ENCODE measurements around the gene CDK14.

Gene CDK14

GRCh38 chr7:90689260-90689659 is 93.1 kb downstream of the CDK14 start:
- no peak for DNase-seq

DNA sequence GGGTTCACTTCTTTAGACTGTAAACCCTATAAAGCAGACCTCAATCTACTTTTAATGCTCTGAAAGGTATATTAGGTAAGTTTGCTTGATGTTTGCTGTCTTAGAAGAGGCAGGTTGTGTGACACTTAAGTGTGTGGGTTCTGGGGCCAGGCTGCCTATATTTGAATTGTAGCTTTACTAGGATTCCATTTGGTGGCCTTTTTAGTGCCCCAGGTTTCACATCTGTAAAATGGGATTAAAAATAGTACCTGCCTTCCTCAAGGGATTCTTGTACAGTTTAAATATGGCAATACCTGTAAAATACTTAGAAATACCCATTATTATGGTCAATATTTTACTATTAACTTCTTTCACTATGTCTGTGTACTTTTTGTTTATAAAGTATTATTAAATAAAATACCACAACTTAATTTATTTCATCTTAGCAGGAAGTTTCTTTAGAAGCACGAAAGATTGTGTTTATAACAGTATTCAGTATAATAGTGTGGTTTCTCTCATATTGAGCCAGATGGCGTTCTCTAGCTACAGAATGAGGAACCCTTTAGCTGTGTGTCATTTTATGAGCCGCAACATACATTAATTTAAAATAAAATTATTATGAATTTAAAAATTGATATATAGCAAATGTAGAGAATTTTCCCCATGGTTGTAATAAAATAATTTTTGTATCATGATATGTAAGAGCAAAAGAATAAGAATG is 94.2 kb downstream of the CDK14 start:
- DNase-seq = no peak

GRCh38 chr7:90692396-90692795 is 96.3 kb downstream of the CDK14 start:
- no peak for DNase-seq

- no peak for DNase-seq
Measured at GRCh38 chr7:90692947-90693346, 96.8 kb downstream of the CDK14 start.

GRCh38 chr7:90693939-90694338 is 97.8 kb downstream of the CDK14 start:
- DNase-seq = no peak

DNA sequence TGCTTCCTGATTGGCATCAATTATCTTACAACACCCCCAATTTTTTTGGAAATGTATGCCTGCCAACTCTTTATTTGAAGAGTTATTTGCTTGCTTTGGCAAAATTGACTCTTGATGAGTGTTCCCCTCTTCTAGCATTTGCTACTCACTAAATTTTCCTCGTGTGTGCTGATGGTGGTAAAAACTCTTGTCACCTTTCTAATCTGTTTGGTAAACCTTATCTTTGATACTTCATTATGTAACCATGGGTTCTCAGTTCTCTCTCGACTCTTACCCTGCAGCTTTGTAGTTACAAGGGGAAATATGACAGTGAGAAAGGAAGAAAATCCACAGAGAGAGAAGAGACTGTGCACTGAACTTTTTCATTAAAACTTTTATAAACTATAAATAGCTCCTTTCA is 102.5 kb downstream of the CDK14 start:
- no peak for DNase-seq

DNA sequence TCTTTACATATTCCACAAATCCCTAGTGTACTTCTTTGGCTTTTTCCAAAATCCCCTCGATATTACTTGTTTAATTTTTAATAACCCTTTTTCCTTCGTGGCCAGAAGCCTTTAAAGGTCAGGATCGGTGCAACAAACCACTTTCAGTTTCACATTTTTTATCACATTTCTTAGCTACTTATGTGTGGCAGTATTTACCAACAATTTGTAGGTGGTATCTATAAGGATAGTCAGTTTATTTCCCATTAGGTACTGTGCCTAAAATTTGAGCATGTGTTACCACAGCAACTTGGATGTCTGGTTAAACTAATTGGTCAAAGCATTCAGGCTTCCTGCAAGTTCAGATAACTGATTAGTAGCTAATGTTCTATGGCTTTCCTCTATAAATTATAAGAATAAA is 104.9 kb downstream of the CDK14 start:
- DNase-seq = no peak

DNA sequence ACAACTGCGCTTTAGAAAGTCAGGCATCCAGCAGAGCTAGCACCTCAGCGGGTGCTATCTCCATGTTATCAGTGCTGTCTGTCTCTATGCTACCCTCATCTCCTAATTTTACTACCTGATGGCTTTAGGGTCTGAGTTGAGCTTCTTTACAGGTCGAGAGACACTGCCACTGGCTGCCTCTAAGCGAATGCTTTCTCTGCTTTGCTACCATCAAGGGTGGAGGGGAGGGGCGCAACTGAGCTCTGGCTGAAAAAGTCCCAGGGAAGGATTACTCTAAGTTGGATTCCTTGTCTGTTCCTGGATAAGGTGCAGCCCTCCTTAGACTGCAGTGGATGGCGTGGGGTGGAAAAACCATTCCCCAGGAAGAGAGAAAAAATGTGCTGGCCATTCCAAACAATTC is 105.7 kb downstream of the CDK14 start:
- no peak for DNase-seq

DNA sequence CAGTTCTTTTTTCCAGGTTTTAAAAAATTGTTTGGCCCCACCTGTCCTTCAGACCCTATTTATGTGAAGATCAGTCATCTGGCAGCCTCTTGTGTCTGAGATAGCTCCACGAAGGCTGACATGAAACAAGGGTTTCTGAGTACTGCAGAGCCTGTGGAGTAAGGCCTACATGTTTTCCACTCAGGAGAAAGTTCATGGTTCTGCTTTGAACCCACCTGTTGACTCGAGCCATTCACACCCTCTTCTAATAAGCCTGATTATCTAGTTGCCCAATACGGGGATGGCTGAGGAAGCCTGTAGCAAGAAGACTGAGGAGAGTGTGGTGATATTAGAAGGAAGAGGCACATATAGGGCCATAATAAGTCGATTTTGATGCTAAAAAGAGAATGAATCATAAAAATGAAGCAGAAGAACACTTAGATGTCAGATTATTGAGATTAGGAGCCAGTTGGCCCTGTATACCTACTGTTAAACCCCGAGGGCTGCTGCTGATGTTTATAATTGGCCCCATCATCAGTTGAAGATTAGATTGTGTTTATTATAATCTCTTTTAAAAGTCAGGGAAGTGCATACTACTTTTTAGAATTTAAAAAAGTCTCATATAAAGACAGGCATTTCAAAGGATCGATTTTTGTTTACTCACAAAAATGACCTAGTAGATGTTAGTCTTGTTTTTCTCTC is 109.4 kb downstream of the CDK14 start:
- DNase-seq = no peak

DNA sequence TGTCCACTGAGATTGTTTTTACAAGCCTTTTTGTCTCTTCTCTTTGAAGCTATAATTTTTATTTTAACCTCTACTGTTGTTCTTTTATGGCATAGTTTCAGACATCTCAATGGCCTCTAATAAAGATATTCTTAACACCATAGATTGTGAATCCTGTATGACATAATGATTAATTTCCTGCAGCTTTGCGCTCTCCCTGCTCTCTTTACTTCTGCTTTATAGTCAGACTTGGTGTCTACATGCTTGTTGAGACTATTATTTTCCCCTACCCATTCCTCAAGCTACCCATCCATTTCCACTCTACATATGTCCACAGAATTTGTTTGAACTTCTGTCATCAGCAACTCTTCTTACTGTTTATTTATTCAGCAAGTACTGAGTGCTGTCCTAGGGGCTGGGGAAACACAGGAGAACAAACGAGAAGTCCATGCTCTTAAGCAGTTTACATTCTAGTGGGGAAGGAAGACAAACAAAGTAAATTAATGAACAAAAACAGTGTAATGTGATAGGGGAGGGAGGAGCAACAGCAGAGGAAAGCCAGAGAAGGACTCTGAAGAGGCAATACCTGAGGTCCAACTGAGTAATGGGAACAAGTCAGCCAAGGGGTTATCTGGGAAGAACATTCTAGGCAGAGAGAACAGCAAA is 110.1 kb downstream of the CDK14 start:
- peak; percentile 2 for DNase-seq

GRCh38 chr7:90708841-90709317 is 112.8 kb downstream of the CDK14 start:
- no peak for DNase-seq

GRCh38 chr7:90709501-90710465 is 113.7 kb downstream of the CDK14 start:
- no peak for DNase-seq

DNA sequence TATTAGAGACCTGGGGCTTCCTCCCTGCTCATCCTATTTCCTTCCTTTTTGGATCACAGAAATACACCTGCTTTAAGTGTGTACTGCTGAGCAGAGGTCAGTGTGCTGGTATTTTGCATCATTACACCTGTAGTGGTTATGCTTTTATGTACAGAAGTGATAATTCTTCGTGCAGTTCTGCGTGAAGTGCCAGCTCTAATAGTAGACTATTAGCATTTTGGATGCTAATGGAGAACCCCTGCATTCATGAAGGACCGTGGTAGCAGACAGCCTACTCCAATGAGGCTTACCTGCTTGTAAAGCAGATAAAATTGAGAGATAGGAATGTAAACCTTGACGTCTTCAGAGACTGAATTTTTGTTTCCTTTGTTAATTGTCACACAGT is 114.3 kb downstream of the CDK14 start:
- no peak for DNase-seq

DNA sequence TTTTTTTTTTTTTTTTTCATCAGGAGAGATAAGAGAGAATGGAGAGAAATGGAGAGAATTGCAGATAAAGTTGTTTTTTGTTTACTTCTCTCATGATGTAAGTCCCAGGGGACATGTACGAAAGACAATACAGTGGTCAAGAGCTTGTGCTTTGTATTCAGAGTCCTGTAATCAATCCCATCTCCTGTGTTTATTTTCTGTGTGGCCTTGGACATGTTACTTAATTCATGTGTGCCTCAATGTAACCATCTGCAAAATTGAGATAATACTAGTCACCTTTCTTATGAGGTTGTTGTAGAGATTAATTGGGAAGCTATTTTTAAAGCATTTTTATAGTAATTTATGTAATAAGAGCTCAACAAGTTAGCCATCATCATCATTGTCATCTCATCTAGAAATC is 117.5 kb downstream of the CDK14 start:
- DNase-seq = no peak

GRCh38 chr7:90715067-90715466 is 118.9 kb downstream of the CDK14 start:
- no peak for DNase-seq

- DNase-seq = no peak
Measured at GRCh38 chr7:90717296-90718060, 121.4 kb downstream of the CDK14 start.

GRCh38 chr7:90719155-90719554 is 123.0 kb downstream of the CDK14 start:
- no peak for DNase-seq

GRCh38 chr7:90720984-90721760 is 125.1 kb downstream of the CDK14 start:
- no peak for DNase-seq

GRCh38 chr7:90721869-90722431 is 125.8 kb downstream of the CDK14 start:
- DNase-seq = no peak

DNA sequence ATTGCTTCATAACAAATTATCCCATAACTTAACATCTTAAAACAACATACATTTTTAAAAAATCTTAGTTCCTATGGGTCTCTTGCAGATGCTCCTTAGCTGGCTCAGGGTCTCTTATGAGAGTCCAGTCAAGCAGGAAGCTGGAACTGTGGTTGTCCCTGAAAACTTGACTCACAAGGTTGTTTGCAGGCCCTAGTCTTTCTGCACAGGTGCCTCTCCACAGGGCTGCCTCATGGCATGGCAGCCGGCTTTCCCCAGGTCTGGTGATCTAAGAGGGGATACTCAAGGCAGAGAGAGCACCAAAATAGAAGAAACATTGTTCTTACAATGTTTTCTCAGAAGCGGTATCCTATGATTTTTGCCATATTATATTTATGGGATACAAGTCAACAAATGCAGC is 127.1 kb downstream of the CDK14 start:
- no peak for DNase-seq

DNA sequence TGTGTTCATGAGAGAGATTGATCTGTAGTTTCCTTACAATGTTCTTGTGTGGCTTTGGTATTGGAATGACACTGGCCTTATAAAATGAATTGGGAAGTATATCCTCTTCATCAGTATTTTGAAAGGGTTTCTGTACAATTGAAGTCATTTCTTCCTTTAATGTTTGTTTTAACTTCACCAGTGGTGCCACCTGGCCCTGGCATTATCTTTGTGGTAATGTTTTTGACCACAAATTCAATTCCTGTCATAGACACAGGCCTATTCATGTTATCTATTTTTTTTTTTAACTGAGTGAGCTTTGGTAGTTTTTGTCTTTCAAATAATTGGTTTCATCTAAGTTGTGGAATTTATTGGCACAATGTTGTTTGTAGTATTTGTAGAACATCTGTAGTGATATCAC is 127.7 kb downstream of the CDK14 start:
- no peak for DNase-seq
